SHP77 treated with DMSO at 0.1 percent for 48 hours (cell line): ENCODE measurements around the gene C4A.
"Not testable (repeated sequence)": the region's sequence is repeated elsewhere in the genome, so short reads cannot be mapped to it uniquely, and the experiment has no call there.

ENCODE experiments used
- DNase-seq: peaks from one replicate; lab custom pipeline; 2025; lab: John Stamatoyannopoulos, UW

The C4A gene

GRCh38 chr6:31981744-31982143 is at the start of gene C4A:
Gene C4A (plus strand): TSS chr6:31982057. CDS start chr6:31982108, 51 bp downstream.
- DNase-seq: not testable (repeated sequence)

GRCh38 chr6:31932137-31932536 is 49.7 kb upstream of the C4A start:
- not testable (repeated sequence) for DNase-seq

GRCh38 chr6:31933537-31933936 is 48.3 kb upstream of the C4A start:
- no peak for DNase-seq

- no peak for DNase-seq
Measured at GRCh38 chr6:31935021-31935420, 46.8 kb upstream of the C4A start.

GRCh38 chr6:31935823-31936222 is 46.0 kb upstream of the C4A start:
- DNase-seq: no peak

GRCh38 chr6:31940256-31940664 is 41.6 kb upstream of the C4A start:
- no peak for DNase-seq

- DNase-seq: no peak
Measured at GRCh38 chr6:31943742-31944141, 38.1 kb upstream of the C4A start.

GRCh38 chr6:31945154-31945506 is 36.7 kb upstream of the C4A start:
- no peak for DNase-seq

GRCh38 chr6:31945507-31946369 is 36.1 kb upstream of the C4A start, which contains the start of gene CFB:
Gene CFB (plus strand): TSS chr6:31946095. CDS start chr6:31946222, 127 bp downstream.
- no peak for DNase-seq

- DNase-seq: no peak
Measured at GRCh38 chr6:31946370-31946885, 35.4 kb upstream of the C4A start.

- no peak for DNase-seq
Measured at GRCh38 chr6:31947070-31947675, 34.7 kb upstream of the C4A start.

- DNase-seq: no peak
Measured at GRCh38 chr6:31947864-31948263, 34.0 kb upstream of the C4A start.

GRCh38 chr6:31948306-31948705 is 33.6 kb upstream of the C4A start:
- no peak for DNase-seq

GRCh38 chr6:31948753-31949413 is 33.0 kb upstream of the C4A start:
- DNase-seq: no peak

GRCh38 chr6:31949926-31950548 is 31.8 kb upstream of the C4A start:
- DNase-seq: no peak

GRCh38 chr6:31952140-31952805 is 29.6 kb upstream of the C4A start:
- no peak for DNase-seq

GRCh38 chr6:31952890-31953289 is 29.0 kb upstream of the C4A start:
- no peak for DNase-seq

- DNase-seq: no peak
Measured at GRCh38 chr6:31954511-31954910, 27.3 kb upstream of the C4A start.

- DNase-seq: no peak
Measured at GRCh38 chr6:31956796-31957195, 25.1 kb upstream of the C4A start.

GRCh38 chr6:31958412-31958740 is 23.5 kb upstream of the C4A start:
- DNase-seq: no peak
